Stimulated activated CD8-positive, alpha-beta memory T cell treated with anti-CD3 and anti-CD28 coated beads, Interleukin-4, amount 100 ng/mL, for 48 hours (primary cell): ENCODE results near the gene TEX55.
"Not testable (repeated sequence)": the region's sequence is repeated elsewhere in the genome, so short reads cannot be mapped to it uniquely, and the experiment has no call there.

Source experiments
- DNase-seq: peaks from one replicate; pipeline ENCODE4 v3.0.0-alpha.2; 2020

Gene TEX55

GRCh38 chr3:119161240-119161639, 15.3 kb downstream of the TEX55 start:
- no peak for DNase-seq

GRCh38 chr3:119164745-119165144, 18.8 kb downstream of the TEX55 start:
- not testable (repeated sequence) for DNase-seq

GRCh38 chr3:119170821-119171220, 24.9 kb downstream of the TEX55 start:
- no peak for DNase-seq

GRCh38 chr3:119173325-119173724, 27.4 kb downstream of the TEX55 start, which contains the start of gene UPK1B:
TSS of gene UPK1B (plus strand) at chr3:119173598. CDS start at chr3:119186742, 13,144 bp downstream.
- no peak for DNase-seq

GRCh38 chr3:119175872-119176756, 30.1 kb downstream of the TEX55 start:
- no peak for DNase-seq

GRCh38 chr3:119176778-119177177, 30.8 kb downstream of the TEX55 start:
- no peak for DNase-seq

- DNase-seq: no peak
Observed at GRCh38 chr3:119177321-119177720, 31.4 kb downstream of the TEX55 start.

- DNase-seq: no peak
Observed at GRCh38 chr3:119181765-119182164, 35.8 kb downstream of the TEX55 start.

GRCh38 chr3:119184111-119184510, 38.1 kb downstream of the TEX55 start:
- no peak for DNase-seq

- DNase-seq: no peak
Observed at GRCh38 chr3:119184796-119185570, 39.0 kb downstream of the TEX55 start.

- no peak for DNase-seq
Observed at GRCh38 chr3:119187266-119187665, 41.3 kb downstream of the TEX55 start.

- DNase-seq: no peak
Observed at GRCh38 chr3:119191800-119192199, 45.8 kb downstream of the TEX55 start.

GRCh38 chr3:119194237-119195150, 48.5 kb downstream of the TEX55 start:
- no peak for DNase-seq

GRCh38 chr3:119195151-119195476, 49.1 kb downstream of the TEX55 start:
- DNase-seq: no peak

GRCh38 chr3:119195911-119196310, 49.9 kb downstream of the TEX55 start:
- DNase-seq: no peak
